Pancreas (tissue), 10 donors: ENCODE measurements around the gene FOCAD. TPM values are rescaled to one million over a fixed set of nuclear protein-coding genes. Genes with fewer than 3 reads are reported as not detected.

Experiments used
- ATAC-seq, 4 donors: fragments of 200-7000 bp; cut with Tn5 transposase; one replicate each; pipeline versions ENCODE4 v1.8.0 to v1.9.1; 2020; ENCODE audit warnings: mild to moderate bottlenecking in 4 of 4, moderate library complexity in 4 of 4
- DNase-seq, 6 donors: peaks; one replicate each; pipeline ENCODE4 v3.0.0-alpha.2; 2020
- FAIRE-seq: peaks from 2 replicates; lab custom pipeline; 2012; peaks lifted over from hg19 to GRCh38; lab: Jason Lieb, UNC
- H3K27ac ChIP-seq, 4 donors: fragments of 200-600 bp; sonication (generic); 1 replicate in 3 of 4; 2 replicates in 1 of 4; pipeline versions ENCODE4 v1.5.0 to v1.8.0; 2020
- H3K27me3 ChIP-seq, 4 donors: fragments of 200-600 bp; one replicate each; pipeline ENCODE4 v1.8.0; 2021
- H3K36me3 ChIP-seq, 3 donors: fragments of 200-600 bp; sonication (generic) in 1 of 3; one replicate each; pipeline versions ENCODE4 v1.5.0 to v1.8.0; 2020 to 2021
- H3K4me1 ChIP-seq, 3 donors: fragments of 200-600 bp; one replicate each; pipeline ENCODE4 v1.8.0; 2021
- H3K4me3 ChIP-seq, 4 donors: fragments of 200-600 bp; sonication (generic) in 2 of 4; one replicate each; pipeline versions ENCODE4 v1.5.0 to v1.8.0; 2020 to 2021
- H3K9me3 ChIP-seq, 4 donors: fragments of 200-600 bp; one replicate each; pipeline ENCODE4 v1.8.0; 2021
- WGBS, 2 donors: extraction: QIAGEN DNeasy Blood & Tissue Kit; methylation state at CpG; one replicate each; pipeline ENCODE4 v1.1.7; 2013; 5-methylcytosine and 5-hydroxymethylcytosine counted together
- intact Hi-C, 3 donors: fragments of 100-400 bp; cut with DNase I; formaldehyde crosslinking; loops; one replicate each; pipeline versions ENCODE4 v1.11.1 to v1.14.2; 2022
- polyA plus RNA-seq, 2 donors: library from polyadenylated mRNA; stranded (reverse); fragments of 200-250 nt; gene quantifications; one replicate each; pipeline ENCODE4 v1.2.3, GENCODE V29; 2013
- total RNA-seq, 6 donors: library from RNA; stranded (reverse); fragmentation: NEBNext Ultra II Directional in 4 of 6; extraction: Animal tissue kit (Norgen Biotek cat#: 25700) in 4 of 6; gene quantifications; one replicate each; pipeline versions ENCODE4 v1.2.1 to v1.2.4, GENCODE V29; 2021 to 2023
- TF ChIP-seq, protein P1 (sequence below), 4 donors: fragments of 200-600 bp; sonication (generic) in 3 of 4; IDR thresholded peaks; one replicate each; pipeline versions ENCODE4 v1.5.0 to v1.8.0; 2021; ENCODE audit warnings: antibody characterized with exemption in 4 of 4
- donor health status: healthy with polysubstance abuse.
- donor health status: DM: no; HTN: no; CAD: no; lungs with moderate emphysema.
- donor health status: DM: no; HTN: no; CAD: no.
- donor health status: control.
- donor health status: control.
- donor health status: Bipolar disorder and iron deficiency.
- donor health status: DM: yes; HTN: yes; CAD: no.
- donor health status: DM: no; HTN: no; CAD: no.
- donor health status: DM: no; HTN: no; CAD: no.
- donor health status: DM: yes; HTN: yes; CAD: no.

Gene FOCAD
- total and polyA plus RNA-seq, 8 donors: 5.4 to 27.7 (median 16.8) TPM

DNA sequence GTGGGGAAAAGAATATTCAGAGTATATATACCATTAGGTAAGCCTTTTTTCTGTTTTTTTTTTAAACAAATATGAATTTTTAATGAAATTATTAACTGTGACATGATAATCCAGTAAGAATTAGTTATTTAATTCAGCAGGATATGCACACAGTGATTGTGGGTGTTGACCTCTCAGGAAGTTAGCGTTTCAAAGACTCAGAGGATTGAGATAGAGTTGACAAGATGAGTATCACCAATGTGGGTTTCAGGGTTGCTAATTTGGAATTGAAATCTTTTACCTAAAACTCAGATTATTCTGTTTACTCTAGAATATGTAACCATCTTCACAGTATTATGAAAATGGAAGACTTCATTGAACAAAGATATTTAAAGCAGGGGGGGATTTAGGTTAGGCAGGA lies 56.2 kb downstream of the FOCAD start:
- no peak for DNase-seq
- Histone ChIP-seq H3K4me3 (no peak overlapping the region), H3K27me3 (no peaks in the 10 kb centered on the region), H3K36me3 (no peaks in the 10 kb centered on the region), H3K27ac (no peak overlapping the region), H3K9me3 (no peaks in the 10 kb centered on the region), H3K4me1 (peaks cover 0 to 7% (median 0%) of the 10 kb centered on the region in 3 donors)
- FAIRE-seq: no peak
- TF ChIP-seq, protein P1, sequence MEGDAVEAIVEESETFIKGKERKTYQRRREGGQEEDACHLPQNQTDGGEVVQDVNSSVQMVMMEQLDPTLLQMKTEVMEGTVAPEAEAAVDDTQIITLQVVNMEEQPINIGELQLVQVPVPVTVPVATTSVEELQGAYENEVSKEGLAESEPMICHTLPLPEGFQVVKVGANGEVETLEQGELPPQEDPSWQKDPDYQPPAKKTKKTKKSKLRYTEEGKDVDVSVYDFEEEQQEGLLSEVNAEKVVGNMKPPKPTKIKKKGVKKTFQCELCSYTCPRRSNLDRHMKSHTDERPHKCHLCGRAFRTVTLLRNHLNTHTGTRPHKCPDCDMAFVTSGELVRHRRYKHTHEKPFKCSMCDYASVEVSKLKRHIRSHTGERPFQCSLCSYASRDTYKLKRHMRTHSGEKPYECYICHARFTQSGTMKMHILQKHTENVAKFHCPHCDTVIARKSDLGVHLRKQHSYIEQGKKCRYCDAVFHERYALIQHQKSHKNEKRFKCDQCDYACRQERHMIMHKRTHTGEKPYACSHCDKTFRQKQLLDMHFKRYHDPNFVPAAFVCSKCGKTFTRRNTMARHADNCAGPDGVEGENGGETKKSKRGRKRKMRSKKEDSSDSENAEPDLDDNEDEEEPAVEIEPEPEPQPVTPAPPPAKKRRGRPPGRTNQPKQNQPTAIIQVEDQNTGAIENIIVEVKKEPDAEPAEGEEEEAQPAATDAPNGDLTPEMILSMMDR (IDR thresholded peaks at IDR 0.05): no peak
- no peak for ATAC-seq
- WGBS, 2 donors: 83 to 90% methylated on average over 1 of the region's 1 CpG
- intact Hi-C loops: no loop called here

DNA sequence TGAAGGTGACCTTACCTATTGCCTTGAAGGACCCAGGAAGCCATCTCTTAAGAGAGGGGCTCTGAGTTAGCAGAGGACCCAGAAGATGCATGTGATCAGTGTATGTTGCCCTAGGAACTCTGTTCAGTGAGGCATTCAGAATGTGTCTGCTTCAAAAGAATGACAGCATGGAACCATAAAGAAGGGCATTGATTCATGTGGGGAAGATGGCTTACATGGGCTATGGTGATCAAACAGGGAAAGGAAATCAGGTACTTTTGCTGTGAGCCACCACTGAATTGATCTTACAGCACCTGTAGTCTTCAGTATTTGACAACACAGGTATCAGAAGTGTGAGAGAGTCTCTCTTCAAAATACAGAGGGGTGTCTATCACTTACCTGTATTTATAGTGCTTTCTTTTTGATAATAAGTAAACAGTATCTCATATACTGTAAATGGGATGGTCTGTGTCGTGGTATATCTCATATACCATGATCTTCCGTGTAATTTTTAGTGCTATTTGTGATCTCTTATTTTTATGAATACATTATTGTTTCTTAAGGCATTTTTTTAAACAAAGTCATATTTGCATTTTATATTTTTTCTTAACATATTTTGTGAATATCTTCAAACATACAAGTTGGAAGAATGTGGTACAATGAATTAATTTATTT lies 57.0 kb downstream of the FOCAD start:
- intact Hi-C loops: no loop called here
- 98 to 99% methylated on average over 2 of the region's 2 CpGs for WGBS, 2 donors
- TF ChIP-seq, protein P1 (IDR thresholded peaks at IDR 0.05): no peak
- no peak for DNase-seq
- Histone ChIP-seq H3K36me3 (no peaks in the 10 kb centered on the region), H3K27ac (no peak overlapping the region), H3K9me3 (no peaks in the 10 kb centered on the region), H3K27me3 (no peaks in the 10 kb centered on the region), H3K4me1 (peaks cover 4 to 15% (median 6%) of the 10 kb centered on the region in 3 donors), H3K4me3 (no peak overlapping the region)
- ATAC-seq: no peak
- FAIRE-seq: no peak

DNA sequence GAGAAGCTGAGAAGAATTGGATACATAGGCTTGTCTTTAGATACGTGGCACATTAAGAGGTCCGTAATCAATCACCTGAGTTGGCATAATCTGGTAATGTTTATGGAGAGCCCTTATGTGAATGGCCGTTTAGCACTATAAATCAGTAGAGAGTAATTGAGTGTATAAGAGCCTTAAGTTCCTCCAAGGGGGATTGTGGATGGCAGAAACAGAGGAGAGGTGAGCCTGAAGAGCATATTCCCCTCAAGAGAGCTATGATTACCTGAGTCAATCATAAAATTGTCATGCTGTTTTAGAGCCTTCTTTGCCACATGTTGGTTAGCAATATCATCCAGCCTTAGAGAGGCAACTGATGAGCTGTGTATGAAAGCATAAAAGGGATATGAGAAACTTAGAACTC lies 58.8 kb downstream of the FOCAD start:
- WGBS, 2 donors: 87 to 88% methylated on average over 3 of the region's 3 CpGs
- intact Hi-C loops: no loop called here
- no peak overlapping the region for H3K4me3 ChIP-seq
- H3K36me3 ChIP-seq: no peaks in the 10 kb centered on the region
- H3K4me1 ChIP-seq: peaks cover 5 to 20% (median 7%) of the 10 kb centered on the region in 3 donors
- no peaks in the 10 kb centered on the region for H3K27me3 ChIP-seq
- FAIRE-seq: no peak
- TF ChIP-seq, protein P1 (IDR thresholded peaks at IDR 0.05): no peak
- no peak for ATAC-seq
- no peak overlapping the region for H3K27ac ChIP-seq
- DNase-seq: no peak
- no peaks in the 10 kb centered on the region for H3K9me3 ChIP-seq

DNA sequence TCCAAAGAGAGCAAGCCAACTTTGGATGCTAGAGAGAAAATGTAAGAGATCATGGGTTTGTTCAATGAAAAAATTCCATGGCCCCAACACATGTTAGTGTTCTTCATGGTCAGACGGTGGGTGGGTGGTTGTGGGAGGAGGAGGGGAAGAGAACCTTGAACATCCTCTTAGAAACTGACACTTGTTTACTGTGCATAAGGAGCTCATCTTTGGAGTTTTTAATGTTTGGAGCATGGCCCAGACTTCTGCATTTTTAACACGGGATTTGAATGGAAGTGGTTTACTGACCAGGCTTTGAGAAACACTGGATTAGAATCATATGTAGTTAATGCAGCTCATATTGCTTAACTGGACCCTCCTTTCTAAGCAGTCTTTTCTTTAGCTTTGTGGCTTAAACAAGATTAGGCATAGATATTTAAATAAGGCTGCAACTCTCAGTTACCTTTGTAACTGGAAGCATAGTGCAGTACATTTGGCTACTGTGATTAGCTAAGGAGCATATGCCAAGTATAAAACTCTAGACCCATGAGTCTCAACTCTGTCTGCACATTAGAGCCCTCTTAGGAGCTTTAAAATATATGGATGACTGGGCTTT lies 60.1 kb downstream of the FOCAD start:
- no peak overlapping the region for H3K27ac ChIP-seq

More for the DNA sequence above, 60.1 kb downstream of the FOCAD start:
- no peaks in the 10 kb centered on the region for H3K9me3 ChIP-seq
- 68 to 83% methylated on average over 2 of the region's 2 CpGs for WGBS, 2 donors
- intact Hi-C loops: no loop called here
- ATAC-seq (peak in 1 of 4 donors; percentile 11), DNase-seq (no peak), FAIRE-seq (no peak)
- TF ChIP-seq, protein P1 (IDR thresholded peaks at IDR 0.05): no peak
- peaks cover 5 to 20% (median 7%) of the 10 kb centered on the region in 3 donors for H3K4me1 ChIP-seq
- no peak overlapping the region for H3K4me3 ChIP-seq
- H3K36me3 ChIP-seq: no peaks in the 10 kb centered on the region
- no peaks in the 10 kb centered on the region for H3K27me3 ChIP-seq
